Parathyroid adenoma (tissue), 2 donors: ENCODE measurements around the gene TAB3.

Experiments
- H2AFZ ChIP-seq: fragments of 300-600 bp; sonication (generic); one replicate; pipeline ENCODE4 v1.7.0; 2017; ENCODE audit warnings: antibody characterized with exemption, mild to moderate bottlenecking
- H3K27ac ChIP-seq: fragments of 300-600 bp; sonication (generic); one replicate; pipeline ENCODE4 v1.7.0; 2017
- H3K27me3 ChIP-seq: fragments of 300-600 bp; sonication (generic); one replicate; pipeline ENCODE4 v1.7.0; 2017; ENCODE audit warnings: low read length; ENCODE audit not compliant: control insufficient read depth, insufficient read depth
- H3K36me3 ChIP-seq: fragments of 300-600 bp; sonication (generic); one replicate; pipeline ENCODE4 v1.7.0; 2017; ENCODE audit warnings: low read length; ENCODE audit not compliant: control insufficient read depth, insufficient read depth
- H3K4me1 ChIP-seq: fragments of 300-600 bp; sonication (generic); one replicate; pipeline ENCODE4 v1.7.0; 2017; ENCODE audit warnings: control low read depth
- H3K4me2 ChIP-seq: fragments of 300-600 bp; sonication (generic); one replicate; pipeline ENCODE4 v1.7.0; 2017; ENCODE audit warnings: low read length
- H3K4me3 ChIP-seq: fragments of 300-600 bp; sonication (generic); one replicate; pipeline ENCODE4 v1.7.0; 2017; ENCODE audit warnings: low read depth, low read length
- H3K79me2 ChIP-seq: fragments of 300-600 bp; sonication (generic); one replicate; pipeline ENCODE4 v1.7.0; 2017; ENCODE audit warnings: control low read depth
- H3K9ac ChIP-seq: fragments of 300-600 bp; sonication (generic); one replicate; pipeline ENCODE4 v1.7.0; 2017; ENCODE audit warnings: mild to moderate bottlenecking
- H3K9me3 ChIP-seq: fragments of 300-600 bp; sonication (generic); one replicate; pipeline ENCODE4 v1.7.0; 2017; ENCODE audit warnings: low read length; ENCODE audit not compliant: control insufficient read depth
- TF ChIP-seq, protein P1 (sequence below): fragments of 300-600 bp; sonication (generic); IDR thresholded peaks from one replicate; pipeline ENCODE4 v1.7.0; 2017; ENCODE audit warnings: antibody characterized with exemption, mild to moderate bottlenecking
- donor health status: primary hyperparathyroidism.

Gene TAB3

GRCh38 chrX:30888526-30889146 lies 418 bp downstream of the TAB3 start:
- peak overlapping the region; percentile 45 for H3K27ac ChIP-seq
- TF ChIP-seq, protein P1, sequence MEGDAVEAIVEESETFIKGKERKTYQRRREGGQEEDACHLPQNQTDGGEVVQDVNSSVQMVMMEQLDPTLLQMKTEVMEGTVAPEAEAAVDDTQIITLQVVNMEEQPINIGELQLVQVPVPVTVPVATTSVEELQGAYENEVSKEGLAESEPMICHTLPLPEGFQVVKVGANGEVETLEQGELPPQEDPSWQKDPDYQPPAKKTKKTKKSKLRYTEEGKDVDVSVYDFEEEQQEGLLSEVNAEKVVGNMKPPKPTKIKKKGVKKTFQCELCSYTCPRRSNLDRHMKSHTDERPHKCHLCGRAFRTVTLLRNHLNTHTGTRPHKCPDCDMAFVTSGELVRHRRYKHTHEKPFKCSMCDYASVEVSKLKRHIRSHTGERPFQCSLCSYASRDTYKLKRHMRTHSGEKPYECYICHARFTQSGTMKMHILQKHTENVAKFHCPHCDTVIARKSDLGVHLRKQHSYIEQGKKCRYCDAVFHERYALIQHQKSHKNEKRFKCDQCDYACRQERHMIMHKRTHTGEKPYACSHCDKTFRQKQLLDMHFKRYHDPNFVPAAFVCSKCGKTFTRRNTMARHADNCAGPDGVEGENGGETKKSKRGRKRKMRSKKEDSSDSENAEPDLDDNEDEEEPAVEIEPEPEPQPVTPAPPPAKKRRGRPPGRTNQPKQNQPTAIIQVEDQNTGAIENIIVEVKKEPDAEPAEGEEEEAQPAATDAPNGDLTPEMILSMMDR = no peak

GRCh38 chrX:30887721-30888120 lies 1.3 kb downstream of the TAB3 start:
- Histone ChIP-seq H3K27me3 (no peaks in the 10 kb centered on the region), H3K36me3 (no peaks in the 10 kb centered on the region), H2AFZ (no peak overlapping the region), H3K79me2 (peaks cover 3% of the 10 kb centered on the region), H3K4me3 (peak overlapping the region; percentile 71), H3K4me2 (peak overlapping the region; percentile 32), H3K9me3 (no peaks in the 10 kb centered on the region), H3K4me1 (no peaks in the 10 kb centered on the region), H3K9ac (no peak overlapping the region), H3K27ac (no peak overlapping the region)
- TF ChIP-seq, protein P1 = no peak

More at GRCh38 chrX:30888526-30889146, 418 bp downstream of the TAB3 start:
- no peaks in the 10 kb centered on the region for H3K36me3 ChIP-seq
- H3K79me2 ChIP-seq = peaks cover 3% of the 10 kb centered on the region
- H3K4me3 ChIP-seq = peak overlapping the region; percentile 71
- peak overlapping the region; percentile 32 for H3K4me2 ChIP-seq
- H3K9me3 ChIP-seq = no peaks in the 10 kb centered on the region
- no peaks in the 10 kb centered on the region for H3K27me3 ChIP-seq
- H3K9ac ChIP-seq = no peak overlapping the region
- peak overlapping the region; percentile 72 for H2AFZ ChIP-seq
- no peaks in the 10 kb centered on the region for H3K4me1 ChIP-seq

- Histone ChIP-seq H3K4me1 (no peaks in the 10 kb centered on the region), H3K9ac (no peak overlapping the region), H3K36me3 (no peaks in the 10 kb centered on the region), H2AFZ (no peak overlapping the region), H3K79me2 (peaks cover 3% of the 10 kb centered on the region), H3K27ac (no peak overlapping the region), H3K27me3 (no peaks in the 10 kb centered on the region), H3K4me2 (no peak overlapping the region), H3K9me3 (no peaks in the 10 kb centered on the region), H3K4me3 (no peak overlapping the region)
- TF ChIP-seq, protein P1 = no peak
These were observed 1.8 kb downstream of the TAB3 start for GRCh38 chrX:30887288-30887687.

GRCh38 chrX:30885136-30885535 lies 3.9 kb downstream of the TAB3 start:
- TF ChIP-seq, protein P1 = no peak
- Histone ChIP-seq H3K36me3 (no peaks in the 10 kb centered on the region), H3K4me2 (no peak overlapping the region), H2AFZ (no peak overlapping the region), H3K4me1 (no peaks in the 10 kb centered on the region), H3K27me3 (no peaks in the 10 kb centered on the region), H3K9ac (no peak overlapping the region), H3K79me2 (peaks cover 3% of the 10 kb centered on the region), H3K9me3 (no peaks in the 10 kb centered on the region), H3K27ac (no peak overlapping the region), H3K4me3 (no peak overlapping the region)

DNA sequence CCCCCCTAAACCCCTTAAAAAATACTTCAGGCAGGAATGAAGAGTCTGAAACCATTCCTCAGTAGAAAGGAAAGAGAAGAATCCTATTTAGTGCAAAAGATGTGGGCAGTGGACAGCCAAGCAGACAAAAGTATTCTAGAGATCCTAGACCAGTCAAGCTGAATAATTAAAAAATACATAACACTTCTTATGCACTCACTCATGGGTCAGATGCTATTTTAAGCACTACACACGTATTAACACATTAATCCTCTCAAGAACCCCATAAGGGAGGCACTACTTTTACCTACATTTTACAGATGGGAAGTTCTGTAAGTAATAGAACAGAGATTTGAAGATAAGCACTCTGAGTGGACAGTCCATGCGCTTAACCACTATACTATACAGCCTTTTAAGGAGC lies 5.9 kb downstream of the TAB3 start:
- Histone ChIP-seq H3K27ac (no peak overlapping the region), H3K9ac (no peak overlapping the region), H2AFZ (no peak overlapping the region), H3K9me3 (no peaks in the 10 kb centered on the region), H3K4me3 (no peak overlapping the region), H3K27me3 (no peaks in the 10 kb centered on the region), H3K36me3 (no peaks in the 10 kb centered on the region), H3K79me2 (peaks cover 3% of the 10 kb centered on the region), H3K4me1 (no peaks in the 10 kb centered on the region), H3K4me2 (no peak overlapping the region)
- TF ChIP-seq, protein P1 = no peak
